ENCODE data around the gene RANBP10. TPM values are rescaled to one million over a fixed set of nuclear protein-coding genes. Genes with fewer than 3 reads are reported as not detected.

Gene RANBP10
- total RNA-seq, 1 experiment from 2014 or later: 25.5 TPM

DNA sequence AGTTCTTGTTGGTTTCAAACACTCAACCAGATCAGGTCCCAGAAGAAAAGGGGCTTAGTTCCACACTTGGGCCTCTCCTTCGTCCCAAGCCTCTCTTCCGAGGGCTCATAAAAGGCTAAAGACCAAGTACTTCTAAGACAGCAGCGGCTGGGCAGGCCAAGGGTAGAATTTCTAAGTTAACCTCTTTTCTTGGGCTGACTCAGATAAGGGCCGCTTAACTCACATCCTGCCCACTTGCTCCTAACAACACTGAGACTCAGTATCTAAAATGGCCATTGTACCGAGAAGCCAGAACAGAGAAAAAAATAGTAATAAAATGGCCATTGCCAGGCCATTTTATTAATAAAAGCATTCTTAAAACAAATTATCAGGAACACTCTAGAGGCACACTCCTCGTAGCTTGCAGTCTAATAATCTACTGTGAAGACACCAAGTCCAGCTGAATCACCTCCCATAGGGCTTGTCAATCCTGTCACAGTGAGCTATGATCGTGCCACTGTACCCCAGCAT, 42.1 kb downstream of the RANBP10 start:
- Mint-ChIP-seq H3K4me3 (ENCODE audit: low read depth, unreplicated experiment) (no peak overlapping the region), H3K27ac (ENCODE audit: unreplicated experiment) (no peak overlapping the region), H3K9me3 (ENCODE audit: low read depth, unreplicated experiment) (no peaks in the 10 kb centered on the region), H3K4me1 (ENCODE audit: low read depth, unreplicated experiment) (no peaks in the 10 kb centered on the region), H3K36me3 (ENCODE audit: insufficient read depth, unreplicated experiment) (no peaks in the 10 kb centered on the region), H3K27me3 (ENCODE audit: unreplicated experiment) (no peaks in the 10 kb centered on the region)
- TF ChIP-seq, protein P1, sequence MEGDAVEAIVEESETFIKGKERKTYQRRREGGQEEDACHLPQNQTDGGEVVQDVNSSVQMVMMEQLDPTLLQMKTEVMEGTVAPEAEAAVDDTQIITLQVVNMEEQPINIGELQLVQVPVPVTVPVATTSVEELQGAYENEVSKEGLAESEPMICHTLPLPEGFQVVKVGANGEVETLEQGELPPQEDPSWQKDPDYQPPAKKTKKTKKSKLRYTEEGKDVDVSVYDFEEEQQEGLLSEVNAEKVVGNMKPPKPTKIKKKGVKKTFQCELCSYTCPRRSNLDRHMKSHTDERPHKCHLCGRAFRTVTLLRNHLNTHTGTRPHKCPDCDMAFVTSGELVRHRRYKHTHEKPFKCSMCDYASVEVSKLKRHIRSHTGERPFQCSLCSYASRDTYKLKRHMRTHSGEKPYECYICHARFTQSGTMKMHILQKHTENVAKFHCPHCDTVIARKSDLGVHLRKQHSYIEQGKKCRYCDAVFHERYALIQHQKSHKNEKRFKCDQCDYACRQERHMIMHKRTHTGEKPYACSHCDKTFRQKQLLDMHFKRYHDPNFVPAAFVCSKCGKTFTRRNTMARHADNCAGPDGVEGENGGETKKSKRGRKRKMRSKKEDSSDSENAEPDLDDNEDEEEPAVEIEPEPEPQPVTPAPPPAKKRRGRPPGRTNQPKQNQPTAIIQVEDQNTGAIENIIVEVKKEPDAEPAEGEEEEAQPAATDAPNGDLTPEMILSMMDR (IDR thresholded peaks at IDR 0.05; ENCODE audit: unreplicated experiment): no peak
- no peak for DNase-seq
- BruUV-seq (replicated peaks): no TSS peak
- CTCF ChIA-PET: no interaction called here
- intact Hi-C loops (cut with micrococcal nuclease; ENCODE audit: unreplicated experiment): no loop called here

DNA sequence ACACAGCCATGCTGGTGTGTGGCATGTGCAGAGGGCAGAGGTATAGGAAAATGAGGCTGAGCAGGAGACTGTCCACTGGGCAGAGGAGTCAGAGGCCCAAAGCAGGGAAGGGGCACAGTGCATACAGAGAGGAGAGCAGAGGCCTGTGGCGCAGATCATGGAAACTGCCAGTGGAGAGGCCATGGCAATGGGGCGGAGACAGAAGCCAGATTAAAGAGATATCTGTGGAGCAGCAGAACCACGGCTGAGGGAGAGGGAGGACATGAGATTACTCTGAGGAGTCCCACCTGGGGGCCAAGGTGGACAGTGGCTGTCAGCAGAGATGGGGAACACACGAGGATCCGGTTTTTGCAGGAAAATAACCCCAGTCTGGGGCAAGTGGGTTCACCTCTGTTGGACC, 43.3 kb downstream of the RANBP10 start:
- DNase-seq: no peak
- Mint-ChIP-seq H3K4me3 (ENCODE audit: low read depth, unreplicated experiment) (no peak overlapping the region), H3K36me3 (ENCODE audit: insufficient read depth, unreplicated experiment) (no peaks in the 10 kb centered on the region), H3K27ac (ENCODE audit: unreplicated experiment) (no peak overlapping the region), H3K9me3 (ENCODE audit: low read depth, unreplicated experiment) (no peaks in the 10 kb centered on the region), H3K27me3 (ENCODE audit: unreplicated experiment) (no peaks in the 10 kb centered on the region), H3K4me1 (ENCODE audit: low read depth, unreplicated experiment) (no peaks in the 10 kb centered on the region)
- TF ChIP-seq, protein P1 (IDR thresholded peaks at IDR 0.05; ENCODE audit: unreplicated experiment): no peak
- intact Hi-C loops (cut with micrococcal nuclease; ENCODE audit: unreplicated experiment): no loop called here
- no TSS peak for BruUV-seq (replicated peaks)
- CTCF ChIA-PET: no interaction called here

DNA sequence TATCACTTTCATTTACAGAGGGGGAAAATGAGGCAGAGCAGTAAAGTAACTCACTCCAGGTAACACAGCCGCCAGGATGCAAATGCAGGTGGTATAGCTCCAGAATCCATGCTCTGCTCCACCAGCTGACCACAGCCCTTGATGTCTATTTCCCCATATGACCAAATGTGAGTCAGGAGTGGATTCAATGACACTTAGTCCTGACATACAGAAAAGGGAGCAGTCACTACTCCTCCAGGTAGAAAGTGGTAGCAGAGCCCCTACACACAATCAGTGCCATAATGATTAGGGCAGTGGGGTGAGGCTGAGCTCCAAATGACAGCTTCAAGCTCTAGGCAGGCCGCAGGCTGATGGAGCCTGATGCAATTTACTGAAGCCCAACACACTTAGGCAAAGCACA, 44.0 kb downstream of the RANBP10 start:
- Mint-ChIP-seq H3K36me3 (ENCODE audit: insufficient read depth, unreplicated experiment) (no peaks in the 10 kb centered on the region), H3K27ac (ENCODE audit: unreplicated experiment) (no peak overlapping the region), H3K4me3 (ENCODE audit: low read depth, unreplicated experiment) (no peak overlapping the region), H3K27me3 (ENCODE audit: unreplicated experiment) (no peaks in the 10 kb centered on the region), H3K4me1 (ENCODE audit: low read depth, unreplicated experiment) (no peaks in the 10 kb centered on the region), H3K9me3 (ENCODE audit: low read depth, unreplicated experiment) (no peaks in the 10 kb centered on the region)
- TF ChIP-seq, protein P1 (IDR thresholded peaks at IDR 0.05; ENCODE audit: unreplicated experiment): no peak
- CTCF ChIA-PET: interaction anchor here (1.1 kb wide), 1 partner anchor 14 kb away, joined by 5 read pairs; no protein-coding TSS in a partner anchor
- intact Hi-C loops (cut with micrococcal nuclease; ENCODE audit: unreplicated experiment): no loop called here
- no TSS peak for BruUV-seq (replicated peaks)
- DNase-seq: no peak

DNA sequence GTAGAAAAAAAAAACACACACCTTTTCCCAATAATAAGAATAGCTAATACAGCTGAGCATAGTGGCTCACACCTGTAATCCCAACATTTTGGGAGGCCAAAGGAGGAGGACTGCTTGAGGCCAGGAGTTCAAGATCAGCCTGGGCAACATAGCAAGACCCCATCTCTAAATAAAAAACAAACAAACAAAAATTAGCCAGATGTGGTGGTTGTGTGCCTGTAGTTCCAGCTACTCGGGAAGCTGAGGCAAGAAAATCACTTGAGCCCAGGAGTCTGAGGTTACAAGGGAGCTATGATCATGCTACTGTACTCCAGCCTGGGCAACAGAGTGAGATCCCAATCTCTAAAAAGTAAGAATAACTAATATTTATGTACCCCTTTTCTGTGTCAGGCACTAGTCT, 44.4 kb downstream of the RANBP10 start:
- intact Hi-C loops (cut with micrococcal nuclease; ENCODE audit: unreplicated experiment): no loop called here
- H3K4me3 Mint-ChIP-seq (ENCODE audit: low read depth, unreplicated experiment): no peak overlapping the region
- H3K27ac Mint-ChIP-seq (ENCODE audit: unreplicated experiment): no peak overlapping the region
- TF ChIP-seq, protein P1 (IDR thresholded peaks at IDR 0.05; ENCODE audit: unreplicated experiment): no peak
- CTCF ChIA-PET: interaction anchor here (1.1 kb wide), 1 partner anchor 14 kb away, joined by 5 read pairs; no protein-coding TSS in a partner anchor
- H3K36me3 Mint-ChIP-seq (ENCODE audit: insufficient read depth, unreplicated experiment): no peaks in the 10 kb centered on the region
- no peaks in the 10 kb centered on the region for H3K9me3 Mint-ChIP-seq (ENCODE audit: low read depth, unreplicated experiment)
- no TSS peak for BruUV-seq (replicated peaks)
- H3K4me1 Mint-ChIP-seq (ENCODE audit: low read depth, unreplicated experiment): no peaks in the 10 kb centered on the region
- DNase-seq: no peak
- no peaks in the 10 kb centered on the region for H3K27me3 Mint-ChIP-seq (ENCODE audit: unreplicated experiment)

Data from Calu3 (cell line).